ENCODE measurements around the gene PEPD.
A peak's percentile ranks its signal among the peaks of the same experiment; 100 is the strongest.

PEPD gene

GRCh38 chr19:33376423-33376822 lies 145.2 kb downstream of the PEPD start:
- no peak for DNase-seq

GRCh38 chr19:33375837-33376159 lies 145.8 kb downstream of the PEPD start:
- no peak for DNase-seq

GRCh38 chr19:33375156-33375836 lies 146.3 kb downstream of the PEPD start:
- no peak for DNase-seq

- peak; percentile 26 for DNase-seq
Observed at GRCh38 chr19:33374236-33374714, 147.3 kb downstream of the PEPD start.

GRCh38 chr19:33373453-33374235 lies 147.9 kb downstream of the PEPD start, which contains the start of gene CEBPG:
Gene CEBPG (plus strand): TSS chr19:33373709. CDS start chr19:33379240, 5,531 bp downstream.
- peak; percentile 96 for DNase-seq

- DNase-seq: no peak
Observed at GRCh38 chr19:33370783-33371182, 150.8 kb downstream of the PEPD start.

- peak; percentile 21 for DNase-seq
Observed at GRCh38 chr19:33368074-33368864, 153.3 kb downstream of the PEPD start.

GRCh38 chr19:33366897-33367296 lies 154.7 kb downstream of the PEPD start:
- no peak for DNase-seq

GRCh38 chr19:33366127-33366526 lies 155.5 kb downstream of the PEPD start:
- no peak for DNase-seq

GRCh38 chr19:33365691-33366090 lies 155.9 kb downstream of the PEPD start:
- DNase-seq: no peak

- no peak for DNase-seq
Observed at GRCh38 chr19:33363476-33363875, 158.1 kb downstream of the PEPD start.

GRCh38 chr19:33362508-33363228 lies 158.9 kb downstream of the PEPD start:
- DNase-seq: no peak

- no peak for DNase-seq
Observed at GRCh38 chr19:33359581-33359980, 162.0 kb downstream of the PEPD start.

GRCh38 chr19:33358408-33358807 lies 163.2 kb downstream of the PEPD start:
- no peak for DNase-seq

- no peak for DNase-seq
Observed at GRCh38 chr19:33357556-33357955, 164.0 kb downstream of the PEPD start.

- DNase-seq: no peak
Observed at GRCh38 chr19:33355535-33355934, 166.1 kb downstream of the PEPD start.

- no peak for DNase-seq
Observed at GRCh38 chr19:33350538-33351309, 170.9 kb downstream of the PEPD start.

GRCh38 chr19:33349319-33350289 lies 172.0 kb downstream of the PEPD start:
- DNase-seq: no peak

- no peak for DNase-seq
Observed at GRCh38 chr19:33348301-33349010, 173.1 kb downstream of the PEPD start.

- DNase-seq: no peak
Observed at GRCh38 chr19:33347300-33347699, 174.3 kb downstream of the PEPD start.

All from suppressor macrophage treated with lipopolysaccharide for 4 hours (primary cell).